ENCODE data around the gene NRROS.

Gene NRROS

DNA sequence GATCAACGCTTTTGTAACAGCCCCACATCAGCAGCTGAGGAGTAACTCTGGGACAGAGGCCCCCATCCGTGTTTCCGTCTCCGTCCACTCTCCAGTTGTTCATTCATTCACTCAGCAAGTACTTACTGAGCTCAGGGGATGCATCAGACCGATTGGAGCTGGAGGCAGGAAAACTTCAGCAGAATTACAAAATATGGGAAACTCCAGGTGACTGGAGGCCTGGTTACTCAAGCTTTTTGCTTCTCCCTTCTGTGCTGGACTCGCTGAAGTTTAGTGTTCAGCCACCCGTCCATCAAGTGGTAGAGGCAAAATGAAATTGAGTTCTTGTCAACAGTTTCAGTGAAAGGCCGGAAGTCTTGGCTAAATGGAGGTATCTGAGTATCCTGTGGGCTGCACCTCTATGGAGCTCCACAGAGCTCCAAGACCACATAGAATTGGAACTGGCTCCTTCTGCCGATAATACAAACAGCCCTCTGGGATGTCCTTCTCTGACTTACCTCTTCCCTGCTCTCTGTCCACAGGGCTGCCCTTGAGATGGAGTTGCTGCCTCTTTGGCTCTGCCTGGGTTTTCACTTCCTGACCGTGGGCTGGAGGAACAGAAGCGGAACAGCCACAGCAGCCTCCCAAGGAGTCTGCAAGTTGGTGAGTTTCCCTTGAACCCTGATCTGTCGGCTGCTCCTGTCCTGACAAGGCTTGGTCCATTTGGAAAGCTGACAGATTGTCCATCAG, 14.7 kb downstream of the NRROS start:
- TF ChIP-seq GATA2 (IDR thresholded peaks at IDR 0.05; ENCODE audit: low read depth, low read length) (no peak), GATA3 (IDR thresholded peaks at IDR 0.05; ENCODE audit: low read depth, low read length) (no peak)

DNA sequence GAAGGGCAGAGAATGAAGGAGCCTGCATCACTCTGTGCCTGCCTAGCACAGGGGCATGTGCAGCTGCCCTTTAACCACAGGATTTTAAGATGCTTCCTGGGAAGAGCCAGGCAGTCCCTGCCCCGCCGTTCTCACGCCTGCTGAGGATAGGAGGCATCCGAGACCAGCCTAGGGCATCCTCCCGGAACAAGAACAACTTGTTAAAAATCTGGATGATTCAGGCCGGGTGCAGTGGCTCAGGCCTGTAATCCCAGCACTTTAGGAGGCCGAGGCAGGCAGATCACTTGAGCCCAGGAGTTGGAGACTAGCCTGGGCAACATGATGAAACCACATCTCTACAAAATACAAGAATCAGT, 15.2 kb downstream of the NRROS start:
- TF ChIP-seq GATA2 (IDR thresholded peaks at IDR 0.05; ENCODE audit: low read depth, low read length) (no peak), GATA3 (IDR thresholded peaks at IDR 0.05; ENCODE audit: low read depth, low read length) (no peak)

DNA sequence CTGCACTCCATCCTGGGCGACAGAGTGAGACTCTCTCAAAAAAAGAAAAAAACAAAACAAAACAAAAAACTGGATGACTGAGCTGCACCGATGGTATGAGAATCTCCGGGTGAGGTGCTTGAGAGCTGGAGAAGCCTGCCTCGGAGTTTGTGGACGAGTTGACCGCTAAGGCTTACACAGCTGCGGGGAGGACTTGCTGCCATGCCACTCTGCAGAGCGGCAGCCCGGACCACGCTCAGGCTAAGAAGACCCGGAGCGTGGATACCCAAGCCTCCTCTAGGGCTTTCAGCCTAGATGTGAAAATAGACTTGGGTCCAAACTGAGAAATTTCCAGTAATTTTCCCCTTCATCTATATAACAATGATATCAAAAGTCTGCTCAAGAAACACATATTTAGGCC, 16.0 kb downstream of the NRROS start:
- no peak for TF ChIP-seq GATA2 (IDR thresholded peaks at IDR 0.05; ENCODE audit: low read depth, low read length)
- no peak for TF ChIP-seq GATA3 (IDR thresholded peaks at IDR 0.05; ENCODE audit: low read depth, low read length)

DNA sequence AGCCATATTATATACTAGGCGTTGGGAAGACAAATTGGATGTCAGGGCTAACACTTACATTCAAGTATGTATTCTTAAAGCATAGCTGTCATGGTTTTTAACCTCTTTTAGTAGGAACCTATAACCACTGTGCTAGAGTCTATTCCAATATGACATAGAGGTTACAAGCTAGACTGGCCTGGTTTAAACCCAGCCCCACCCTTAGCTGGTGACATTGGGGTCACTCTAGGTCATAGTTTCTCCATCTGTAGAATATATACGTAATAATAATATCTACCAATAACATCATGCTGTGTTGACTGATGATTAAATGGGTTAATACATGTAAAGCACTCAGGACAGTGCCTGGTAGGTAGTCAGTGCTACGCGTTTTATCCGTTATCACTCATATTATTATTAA, 16.7 kb downstream of the NRROS start:
- no peak for TF ChIP-seq GATA3 (IDR thresholded peaks at IDR 0.05; ENCODE audit: low read depth, low read length)
- TF ChIP-seq GATA2 (IDR thresholded peaks at IDR 0.05; ENCODE audit: low read depth, low read length) = no peak

DNA sequence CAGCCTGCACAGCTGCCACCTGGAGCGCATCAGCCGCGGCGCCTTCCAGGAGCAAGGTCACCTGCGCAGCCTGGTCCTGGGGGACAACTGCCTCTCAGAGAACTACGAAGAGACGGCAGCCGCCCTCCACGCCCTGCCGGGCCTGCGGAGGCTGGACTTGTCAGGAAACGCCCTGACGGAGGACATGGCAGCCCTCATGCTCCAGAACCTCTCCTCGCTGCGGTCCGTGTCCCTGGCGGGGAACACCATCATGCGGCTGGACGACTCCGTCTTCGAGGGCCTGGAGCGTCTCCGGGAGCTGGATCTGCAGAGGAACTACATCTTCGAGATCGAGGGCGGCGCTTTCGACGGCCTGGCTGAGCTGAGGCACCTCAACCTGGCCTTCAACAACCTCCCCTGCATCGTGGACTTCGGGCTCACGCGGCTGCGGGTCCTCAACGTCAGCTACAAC, 20.4 kb downstream of the NRROS start:
- no peak for TF ChIP-seq GATA3 (IDR thresholded peaks at IDR 0.05; ENCODE audit: low read depth, low read length)
- no peak for TF ChIP-seq GATA2 (IDR thresholded peaks at IDR 0.05; ENCODE audit: low read depth, low read length)

DNA sequence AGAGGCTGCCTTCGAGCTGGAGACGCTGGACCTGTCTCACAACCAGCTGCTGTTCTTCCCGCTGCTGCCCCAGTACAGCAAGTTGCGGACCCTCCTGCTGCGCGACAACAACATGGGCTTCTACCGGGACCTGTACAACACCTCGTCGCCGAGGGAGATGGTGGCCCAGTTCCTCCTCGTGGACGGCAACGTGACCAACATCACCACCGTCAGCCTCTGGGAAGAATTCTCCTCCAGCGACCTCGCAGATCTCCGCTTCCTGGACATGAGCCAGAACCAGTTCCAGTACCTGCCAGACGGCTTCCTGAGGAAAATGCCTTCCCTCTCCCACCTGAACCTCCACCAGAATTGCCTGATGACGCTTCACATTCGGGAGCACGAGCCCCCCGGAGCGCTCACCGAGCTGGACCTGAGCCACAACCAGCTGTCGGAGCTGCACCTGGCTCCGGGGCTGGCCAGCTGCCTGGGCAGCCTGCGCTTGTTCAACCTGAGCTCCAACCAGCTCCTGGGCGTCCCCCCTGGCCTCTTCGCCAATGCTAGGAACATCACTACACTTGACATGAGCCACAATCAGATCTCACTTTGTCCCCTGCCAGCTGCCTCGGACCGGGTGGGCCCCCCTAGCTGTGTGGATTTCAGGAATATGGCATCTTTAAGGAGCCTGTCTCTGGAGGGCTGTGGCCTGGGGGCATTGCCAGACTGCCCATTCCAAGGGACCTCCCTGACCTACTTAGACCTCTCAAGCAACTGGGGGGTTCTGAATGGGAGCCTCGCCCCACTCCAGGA, 21.1 kb downstream of the NRROS start:
- TF ChIP-seq GATA2 (IDR thresholded peaks at IDR 0.05; ENCODE audit: low read depth, low read length) = no peak
- no peak for TF ChIP-seq GATA3 (IDR thresholded peaks at IDR 0.05; ENCODE audit: low read depth, low read length)

DNA sequence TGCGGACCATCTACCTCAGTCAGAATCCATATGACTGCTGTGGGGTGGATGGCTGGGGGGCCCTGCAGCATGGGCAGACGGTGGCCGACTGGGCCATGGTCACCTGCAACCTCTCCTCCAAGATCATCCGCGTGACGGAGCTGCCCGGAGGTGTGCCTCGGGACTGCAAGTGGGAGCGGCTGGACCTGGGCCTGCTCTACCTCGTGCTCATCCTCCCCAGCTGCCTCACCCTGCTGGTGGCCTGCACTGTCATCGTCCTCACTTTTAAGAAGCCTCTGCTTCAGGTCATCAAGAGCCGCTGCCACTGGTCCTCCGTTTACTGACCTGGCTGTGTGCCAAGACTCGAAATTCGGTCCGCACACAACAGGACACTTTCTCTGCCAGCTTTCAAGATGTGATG, 21.9 kb downstream of the NRROS start:
- TF ChIP-seq GATA3 (IDR thresholded peaks at IDR 0.05; ENCODE audit: low read depth, low read length) = no peak
- no peak for TF ChIP-seq GATA2 (IDR thresholded peaks at IDR 0.05; ENCODE audit: low read depth, low read length)

DNA sequence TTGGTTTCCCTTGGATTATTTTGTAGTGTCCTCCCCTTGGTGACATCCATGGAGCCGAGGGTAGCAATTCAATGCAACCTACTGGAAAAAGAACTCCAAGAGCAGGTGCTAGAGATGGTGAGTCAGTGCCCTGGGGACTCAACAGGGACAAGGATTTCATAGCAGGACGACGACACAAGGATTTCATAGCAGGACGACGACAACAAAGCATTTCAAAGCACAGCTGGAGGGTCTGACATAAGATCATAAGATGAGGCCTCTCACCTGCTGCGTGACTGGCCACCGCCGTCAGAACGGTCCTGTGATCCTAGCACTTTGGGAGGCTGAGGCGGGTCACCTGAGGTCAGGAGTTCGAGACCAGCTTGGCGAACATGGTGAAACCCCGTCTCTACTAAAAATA, 22.5 kb downstream of the NRROS start:
- TF ChIP-seq GATA3 (IDR thresholded peaks at IDR 0.05; ENCODE audit: low read depth, low read length) (no peak), GATA2 (IDR thresholded peaks at IDR 0.05; ENCODE audit: low read depth, low read length) (no peak)

DNA sequence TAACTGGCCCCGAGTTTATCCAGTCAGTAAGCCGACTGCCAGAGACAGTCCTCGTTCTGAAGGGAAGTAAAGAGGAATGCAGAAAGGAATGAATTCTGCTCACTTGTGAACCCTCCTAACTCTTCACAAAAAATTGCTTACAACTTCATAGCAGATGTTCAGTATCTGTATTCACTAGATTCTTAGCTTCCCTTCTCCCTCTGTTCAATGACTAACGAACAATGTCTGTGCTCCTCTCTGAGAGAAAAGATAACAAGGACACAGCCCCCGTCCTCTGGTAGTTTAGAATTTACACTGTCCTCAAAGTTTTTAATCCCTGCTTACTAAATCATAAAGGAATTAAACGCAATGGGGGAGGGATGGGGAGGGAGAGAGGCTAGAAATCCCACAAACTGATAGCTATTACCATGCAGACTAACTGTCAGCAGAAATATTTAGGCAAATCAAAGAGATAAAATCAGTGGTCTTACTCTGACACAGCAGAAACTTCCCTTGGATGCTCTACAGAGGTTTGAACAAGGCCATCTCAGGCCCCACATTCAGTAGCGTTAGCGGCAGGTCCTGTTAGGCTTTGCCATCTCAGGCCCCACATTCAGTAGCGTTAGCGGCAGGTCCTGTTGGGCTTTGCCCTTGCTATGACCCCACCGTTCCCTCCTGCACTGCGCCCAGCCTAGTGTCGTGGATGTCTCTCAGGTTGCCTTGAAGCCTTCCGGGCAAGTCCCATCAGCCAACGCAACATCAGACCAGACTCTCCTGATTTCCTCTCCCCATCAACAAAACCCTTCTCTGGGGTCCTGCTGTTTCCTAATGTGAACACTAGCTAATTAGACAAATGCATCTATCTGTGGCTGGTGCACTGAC, 23.4 kb downstream of the NRROS start:
- no peak; the same call in 1 of the 2 replicates for TF ChIP-seq GATA2 (IDR thresholded peaks at IDR 0.05; ENCODE audit: low read depth, low read length)
- no peak for TF ChIP-seq GATA3 (IDR thresholded peaks at IDR 0.05; ENCODE audit: low read depth, low read length)

DNA sequence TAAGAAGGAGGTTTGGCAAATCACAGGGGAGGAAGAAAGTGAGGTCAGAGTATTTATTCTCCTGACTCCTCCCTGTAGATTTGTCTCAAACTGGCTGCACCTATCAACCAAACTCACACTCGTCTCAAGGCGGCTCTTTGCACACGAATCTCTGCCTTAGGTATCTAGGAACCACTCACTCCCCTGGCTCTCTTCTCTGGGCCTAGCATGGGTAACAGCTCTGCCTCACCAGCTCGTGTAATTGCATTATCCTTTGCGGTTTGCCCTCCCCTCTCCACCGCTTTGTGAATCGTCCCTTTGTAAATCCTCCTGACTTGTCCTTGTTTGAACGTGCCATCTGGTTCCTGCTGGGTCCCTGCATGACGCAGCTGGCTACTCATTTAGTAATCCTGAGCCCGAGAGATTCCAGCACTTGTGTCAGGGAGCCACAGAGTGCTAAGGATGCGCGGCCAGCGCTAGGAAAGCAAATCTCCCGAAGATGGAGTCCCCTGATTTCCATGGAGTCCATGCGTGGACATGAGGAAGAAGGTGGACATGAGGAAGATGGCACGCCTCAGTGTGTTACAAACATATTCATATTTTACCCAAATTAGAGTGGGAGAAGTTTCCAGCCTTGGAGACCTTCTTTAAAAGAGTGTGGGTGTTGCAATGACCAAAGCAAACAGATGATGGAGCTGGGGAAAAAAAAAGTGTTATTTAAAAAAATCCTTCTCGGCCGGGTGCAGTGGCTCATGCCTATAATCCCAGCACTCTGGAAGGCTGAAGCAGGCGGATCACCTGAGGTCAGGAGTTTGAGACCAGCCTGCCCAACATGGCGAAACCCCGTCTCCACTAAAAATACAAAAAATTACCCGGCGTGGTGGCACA, 26.7 kb downstream of the NRROS start:
- TF ChIP-seq GATA2 (IDR thresholded peaks at IDR 0.05; ENCODE audit: low read depth, low read length) = no peak
- TF ChIP-seq GATA3 (IDR thresholded peaks at IDR 0.05; ENCODE audit: low read depth, low read length) = no peak

DNA sequence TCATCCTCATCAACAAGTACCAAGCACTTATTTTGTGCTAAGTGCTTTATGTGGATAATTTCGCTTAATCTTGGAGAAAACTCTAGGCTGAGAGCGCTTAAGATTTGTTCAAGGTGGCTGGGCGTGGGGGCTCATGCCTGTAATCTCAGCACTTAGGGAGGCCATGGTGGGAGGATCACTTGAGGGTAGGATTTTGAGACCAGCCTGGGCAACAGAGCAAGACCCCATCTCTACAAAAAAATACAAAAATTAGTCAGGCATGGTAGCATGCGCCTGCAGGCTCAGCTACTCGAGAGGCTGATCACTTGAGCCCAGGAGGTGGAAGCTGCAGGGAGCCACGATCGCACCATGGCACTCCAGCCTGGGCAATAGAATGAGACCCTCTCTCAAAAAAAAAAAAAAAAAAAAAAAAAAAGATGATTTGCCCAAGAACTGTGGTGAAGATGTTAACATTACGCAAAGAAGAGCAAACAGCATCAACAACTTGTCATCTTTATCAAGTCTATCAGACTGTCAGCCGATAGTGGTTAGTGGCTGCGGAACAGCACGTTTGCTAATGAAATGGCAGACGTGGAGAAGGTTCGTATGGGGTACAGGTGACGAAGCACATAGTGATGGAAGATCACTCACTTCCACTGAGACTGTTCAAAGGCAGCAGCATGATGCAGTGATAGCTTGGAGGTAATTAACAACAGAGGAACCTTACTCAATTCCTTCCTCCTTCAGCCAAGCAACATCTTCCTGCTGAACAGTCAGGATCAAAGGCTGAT, 27.7 kb downstream of the NRROS start:
- TF ChIP-seq GATA3 (IDR thresholded peaks at IDR 0.05; ENCODE audit: low read depth, low read length) (no peak), GATA2 (IDR thresholded peaks at IDR 0.05; ENCODE audit: low read depth, low read length) (no peak)

DNA sequence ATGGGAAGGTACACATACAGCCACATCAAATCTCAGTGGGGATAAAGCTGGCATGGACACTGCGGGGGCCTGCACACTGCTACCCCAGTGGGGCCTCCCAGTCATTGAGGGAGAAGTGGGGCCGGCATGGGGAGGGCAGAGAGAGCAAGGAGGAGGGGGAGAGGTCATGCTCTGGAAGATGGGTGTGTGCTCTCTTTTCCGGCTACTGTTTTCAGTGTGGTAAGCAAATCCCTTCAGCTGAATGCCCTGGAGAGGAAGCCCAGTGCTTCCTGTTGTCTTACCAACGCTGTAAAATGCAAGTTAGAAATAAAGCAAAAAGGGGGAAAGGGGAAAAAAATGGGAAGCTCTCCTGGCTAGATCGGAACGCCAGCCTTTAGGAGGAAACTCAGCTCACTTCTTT, 30.8 kb downstream of the NRROS start:
- TF ChIP-seq GATA2 (IDR thresholded peaks at IDR 0.05; ENCODE audit: low read depth, low read length) (no peak), GATA3 (IDR thresholded peaks at IDR 0.05; ENCODE audit: low read depth, low read length) (no peak)

DNA sequence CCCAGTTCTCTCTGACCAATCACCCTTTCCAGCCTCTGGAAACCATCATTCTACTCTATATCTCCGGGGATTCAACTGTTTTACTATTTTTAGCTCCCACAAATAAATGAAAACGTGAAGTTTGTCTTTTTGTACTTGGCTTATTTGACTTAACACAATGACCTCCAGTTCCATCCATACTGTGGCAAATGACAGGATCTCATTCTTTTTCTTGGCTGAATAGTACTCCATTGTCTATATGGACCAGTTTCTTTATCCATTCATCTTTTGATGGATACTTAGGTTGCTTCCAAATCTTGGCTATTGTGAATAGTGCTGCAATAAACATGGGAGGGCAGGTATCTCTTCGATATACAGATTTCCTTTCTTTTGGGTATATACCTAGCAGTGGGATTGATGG, 34.1 kb downstream of the NRROS start:
- TF ChIP-seq GATA3 (IDR thresholded peaks at IDR 0.05; ENCODE audit: low read depth, low read length) = no peak
- no peak for TF ChIP-seq GATA2 (IDR thresholded peaks at IDR 0.05; ENCODE audit: low read depth, low read length)

Data from SH-SY5Y (cell line).